HL-60 (cell line): ENCODE results near the gene NEB.

Experiments used
- DNase-seq, 2 experiments: peaks; one replicate each; pipeline ENCODE4 v3.0.0-alpha.2; 2010 to 2020; ENCODE audit warnings: low read depth in 1 of 2, low spot score in 1 of 2
- H3K27ac ChIP-seq: fragments of 250-450 bp; sonication (Bioruptor Pico); replicated peaks from 2 replicates; pipeline ENCODE4 v1.5.1; 2020; ENCODE audit warnings: mild to moderate bottlenecking, moderate library complexity
- H3K27me3 ChIP-seq: fragments of 250-450 bp; sonication (Bioruptor Pico); 2 replicates; pipeline ENCODE4 v1.5.1; 2021; ENCODE audit warnings: mild to moderate bottlenecking, moderate library complexity; ENCODE audit not compliant: insufficient read depth, poor library complexity, severe bottlenecking
- H3K4me3 ChIP-seq: replicated peaks from 2 replicates; pipeline ENCODE4 v1.5.1; 2011; ENCODE audit warnings: mild to moderate bottlenecking, control low read depth, low read length; ENCODE audit not compliant: insufficient read depth
- CTCF ChIP-seq: IDR thresholded peaks from one replicate; pipeline ENCODE4 v1.5.1; 2011; ENCODE audit warnings: low read length, control low read depth, inconsistent platforms; ENCODE audit not compliant: insufficient read depth
- GABPA ChIP-seq: IDR thresholded peaks from 2 replicates; pipeline ENCODE4 v1.6.1; 2012; ENCODE audit warnings: low read depth
- POLR2AphosphoS5 ChIP-seq: IDR thresholded peaks from 2 replicates; pipeline ENCODE4 v1.6.1; 2012; ENCODE audit warnings: low read depth
- REST ChIP-seq: IDR thresholded peaks from 2 replicates; pipeline ENCODE4 v1.6.1; 2012; ENCODE audit warnings: low read depth; ENCODE audit not compliant: insufficient replicate concordance
- SPI1 ChIP-seq: IDR thresholded peaks from 2 replicates; pipeline ENCODE4 v1.6.1; 2012; ENCODE audit warnings: low read depth, mild to moderate bottlenecking, borderline replicate concordance

Gene NEB

GRCh38 chr2:151472966-151473365 lies 261.3 kb downstream of the NEB start:
- H3K27me3 ChIP-seq = no peaks in the 10 kb centered on the region
- H3K27ac ChIP-seq = no peak overlapping the region
- TF ChIP-seq CTCF (no peak), SPI1 (no peak), POLR2AphosphoS5 (no peak), REST (no peak), GABPA (no peak)
- DNase-seq = no peak
- no peak overlapping the region for H3K4me3 ChIP-seq

GRCh38 chr2:151470556-151470955 lies 263.7 kb downstream of the NEB start:
- Histone ChIP-seq H3K27ac (no peak overlapping the region), H3K27me3 (no peaks in the 10 kb centered on the region), H3K4me3 (no peak overlapping the region)
- no peak for DNase-seq
- TF ChIP-seq CTCF (no peak), SPI1 (no peak), REST (no peak), GABPA (no peak), POLR2AphosphoS5 (no peak)

- no peak overlapping the region for H3K27ac ChIP-seq
- no peak for DNase-seq
- no peaks in the 10 kb centered on the region for H3K27me3 ChIP-seq
- no peak overlapping the region for H3K4me3 ChIP-seq
- TF ChIP-seq POLR2AphosphoS5 (no peak), REST (no peak), SPI1 (no peak), GABPA (no peak), CTCF (no peak)
These were observed 268.5 kb downstream of the NEB start for GRCh38 chr2:151465771-151466170.
